DOHH2 (cell line): ENCODE data around the gene TPSG1.

Experiments used
- H3F3A ChIP-seq: fragments of 200-600 bp; sonication (generic), shearing (Covaris generic); 2 replicates; pipeline ENCODE4 v1.6.0; 2016; ENCODE audit warnings: antibody characterized with exemption, mild to moderate bottlenecking; ENCODE audit not compliant: control insufficient read depth, insufficient read depth
- H3K27ac ChIP-seq: fragments of 200-600 bp; sonication (generic); 2 replicates; pipeline ENCODE4 v1.5.1; 2014; ENCODE audit warnings: low read depth, mild to moderate bottlenecking, low read length, moderate library complexity
- H3K27me3 ChIP-seq: fragments of 200-600 bp; sonication (generic); 2 replicates; pipeline ENCODE4 v1.6.1; 2014; ENCODE audit warnings: mild to moderate bottlenecking, low read length, mixed read lengths; ENCODE audit not compliant: control insufficient read depth
- H3K36me3 ChIP-seq: fragments of 200-600 bp; sonication (generic); 2 replicates; pipeline ENCODE4 v1.6.1; 2014; ENCODE audit warnings: mild to moderate bottlenecking, low read length, moderate library complexity, mixed read lengths; ENCODE audit not compliant: control insufficient read depth
- H3K4me1 ChIP-seq: fragments of 200-600 bp; sonication (generic); 2 replicates; pipeline ENCODE4 v1.6.1; 2014; ENCODE audit warnings: mild to moderate bottlenecking, low read length, mixed read lengths; ENCODE audit not compliant: control insufficient read depth
- H3K4me2 ChIP-seq: fragments of 200-600 bp; sonication (generic); 2 replicates; pipeline ENCODE4 v1.6.0; 2014; ENCODE audit warnings: mild to moderate bottlenecking, low read length, moderate library complexity
- H3K4me3 ChIP-seq: fragments of 200-600 bp; sonication (generic); 2 replicates; pipeline ENCODE4 v1.5.1; 2014; ENCODE audit warnings: mild to moderate bottlenecking, low read length, mixed read lengths
- H3K79me2 ChIP-seq: fragments of 200-600 bp; sonication (generic); 2 replicates; pipeline ENCODE4 v1.6.1; 2014; ENCODE audit warnings: mild to moderate bottlenecking, low read length, mixed read lengths; ENCODE audit not compliant: control insufficient read depth
- H3K9me2 ChIP-seq: fragments of 200-600 bp; sonication (generic); replicated peaks from 2 replicates; pipeline ENCODE4 v1.6.1; 2014; ENCODE audit warnings: mild to moderate bottlenecking, low read length, mixed read lengths; ENCODE audit not compliant: control insufficient read depth
- H3K9me3 ChIP-seq: fragments of 200-600 bp; sonication (generic); 2 replicates; pipeline ENCODE4 v1.6.1; 2014; ENCODE audit warnings: antibody characterized with exemption, low read length, mixed read lengths; ENCODE audit not compliant: control insufficient read depth, insufficient read depth
- H4K20me1 ChIP-seq: fragments of 200-600 bp; sonication (generic); 2 replicates; pipeline ENCODE4 v1.6.0; 2014; ENCODE audit warnings: low read depth, mild to moderate bottlenecking, antibody characterized with exemption, low read length, moderate library complexity; ENCODE audit not compliant: control insufficient read depth, insufficient read depth
- CTCF ChIP-seq: fragments of 200-600 bp; sonication (generic); IDR thresholded peaks from one replicate; pipeline ENCODE4 v1.5.1; 2014; ENCODE audit warnings: antibody characterized with exemption, mild to moderate bottlenecking, low read depth, low read length; ENCODE audit not compliant: poor library complexity, severe bottlenecking
- EZH2phosphoT487 ChIP-seq: fragments of 200-600 bp; sonication (generic); IDR thresholded peaks from 2 replicates; pipeline ENCODE4 v1.6.1; 2017; ENCODE audit warnings: borderline replicate concordance, mild to moderate bottlenecking, antibody characterized with exemption, low read length, moderate library complexity, mixed read lengths

The TPSG1 gene

GRCh38 chr16:1263591-1264344 is 38.7 kb upstream of the TPSG1 start:
- no peaks in the 10 kb centered on the region for H3K4me1 ChIP-seq
- no peaks in the 10 kb centered on the region for H3K36me3 ChIP-seq
- no peaks in the 10 kb centered on the region for H3F3A ChIP-seq
- H4K20me1 ChIP-seq = no peaks in the 10 kb centered on the region
- no peak overlapping the region for H3K27ac ChIP-seq
- no peak for TF ChIP-seq CTCF
- TF ChIP-seq EZH2phosphoT487 = no peak
- H3K27me3 ChIP-seq = peaks cover 5% of the 10 kb centered on the region; the same call in 1 of the 2 replicates
- H3K4me3 ChIP-seq = no peak overlapping the region
- H3K9me2 ChIP-seq = no peaks in the 10 kb centered on the region
- peaks cover 6% of the 10 kb centered on the region; the same call in 1 of the 2 replicates for H3K9me3 ChIP-seq
- H3K79me2 ChIP-seq = no peaks in the 10 kb centered on the region
- H3K4me2 ChIP-seq = no peak overlapping the region

DNA sequence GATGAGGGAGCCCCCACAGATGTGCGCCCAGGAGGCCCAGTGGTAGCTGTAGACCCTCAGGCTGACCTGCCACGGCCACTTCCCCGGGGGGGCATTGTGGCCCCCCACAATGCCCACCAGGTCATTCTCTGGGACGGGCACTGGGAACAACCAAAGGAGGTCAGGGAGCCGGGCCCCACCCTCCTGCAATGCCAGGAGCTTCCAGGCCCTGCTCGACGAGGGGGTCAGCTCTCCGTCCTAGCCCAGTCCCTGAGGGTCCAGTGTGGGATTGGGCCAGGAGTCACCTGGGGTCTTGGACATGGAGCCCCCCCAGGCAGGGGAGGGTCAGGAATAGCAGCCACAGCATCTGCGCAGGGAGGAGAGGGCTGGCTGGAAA is 37.8 kb upstream of the TPSG1 start:
- Histone ChIP-seq H3K27me3 (peaks cover 5% of the 10 kb centered on the region; the same call in 1 of the 2 replicates), H3K9me2 (no peaks in the 10 kb centered on the region), H3K4me1 (no peaks in the 10 kb centered on the region), H3K9me3 (peaks cover 6% of the 10 kb centered on the region; the same call in 1 of the 2 replicates), H3K27ac (no peak overlapping the region), H4K20me1 (no peaks in the 10 kb centered on the region), H3K4me2 (no peak overlapping the region), H3K79me2 (no peaks in the 10 kb centered on the region), H3K36me3 (no peaks in the 10 kb centered on the region), H3K4me3 (no peak overlapping the region), H3F3A (no peaks in the 10 kb centered on the region)
- TF ChIP-seq CTCF = no peak
- TF ChIP-seq EZH2phosphoT487 = no peak

GRCh38 chr16:1262210-1262845 is 37.3 kb upstream of the TPSG1 start:
- TF ChIP-seq CTCF = no peak
- Histone ChIP-seq H3F3A (no peaks in the 10 kb centered on the region), H3K4me1 (no peaks in the 10 kb centered on the region), H3K9me2 (no peaks in the 10 kb centered on the region), H3K9me3 (peaks cover 6% of the 10 kb centered on the region; the same call in 1 of the 2 replicates), H3K36me3 (no peaks in the 10 kb centered on the region), H3K4me2 (no peak overlapping the region), H3K27ac (no peak overlapping the region), H4K20me1 (no peaks in the 10 kb centered on the region), H3K27me3 (peaks cover 5% of the 10 kb centered on the region; the same call in 1 of the 2 replicates), H3K79me2 (no peaks in the 10 kb centered on the region), H3K4me3 (no peak overlapping the region)
